Ramos (cell line): ENCODE data around the gene SLC51B.
"Not testable (repeated sequence)": the region's sequence is repeated elsewhere in the genome, so short reads cannot be mapped to it uniquely, and the experiment has no call there.

Experiments
- in situ Hi-C: fragments of 300-500 bp; cut with MboI; formaldehyde crosslinking; loops from one replicate; pipeline ENCODE4 v1.14.3; 2022; ENCODE audit warnings: low sequenced_read_pairs; ENCODE audit not compliant: unreplicated experiment

SLC51B gene

DNA sequence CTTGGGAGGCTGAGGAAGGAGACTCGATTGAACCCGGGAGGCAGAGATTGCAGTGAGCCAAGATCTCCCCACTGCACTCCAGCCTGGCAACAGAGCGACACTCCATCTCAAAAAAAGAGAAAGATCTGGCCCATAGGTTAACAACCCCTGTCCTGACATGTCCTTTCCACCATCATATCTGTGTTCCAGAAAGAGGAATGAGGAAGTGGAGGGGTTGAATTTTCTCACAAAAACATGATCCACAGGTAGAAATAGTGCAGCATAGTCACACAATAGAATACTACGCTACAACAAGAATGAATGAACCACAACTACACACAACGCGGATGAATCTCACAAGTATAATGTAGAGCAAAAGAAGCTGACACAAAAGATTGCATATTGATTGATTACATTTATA lies 4.7 kb upstream of the SLC51B start:
- in situ Hi-C loops = no loop called here

DNA sequence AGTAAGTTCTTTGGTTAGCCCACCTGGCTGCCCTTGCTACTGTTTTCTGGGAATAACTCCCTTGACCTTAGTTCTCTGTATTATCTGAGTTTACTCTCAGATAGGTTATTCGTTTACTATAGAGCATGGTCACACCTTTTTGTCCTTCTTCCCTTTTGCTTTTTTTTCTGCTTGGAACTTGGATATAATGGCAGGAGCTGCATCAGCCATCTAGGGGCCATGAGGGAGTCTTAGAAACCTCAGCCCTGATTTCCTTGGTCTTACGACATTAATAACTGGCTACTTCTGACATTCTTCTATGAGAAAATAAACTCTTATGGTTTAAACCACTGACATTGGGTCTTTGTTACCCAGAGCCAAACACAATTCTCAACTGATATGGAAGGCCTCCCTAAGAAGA lies 3.4 kb upstream of the SLC51B start:
- in situ Hi-C loops = no loop called here

DNA sequence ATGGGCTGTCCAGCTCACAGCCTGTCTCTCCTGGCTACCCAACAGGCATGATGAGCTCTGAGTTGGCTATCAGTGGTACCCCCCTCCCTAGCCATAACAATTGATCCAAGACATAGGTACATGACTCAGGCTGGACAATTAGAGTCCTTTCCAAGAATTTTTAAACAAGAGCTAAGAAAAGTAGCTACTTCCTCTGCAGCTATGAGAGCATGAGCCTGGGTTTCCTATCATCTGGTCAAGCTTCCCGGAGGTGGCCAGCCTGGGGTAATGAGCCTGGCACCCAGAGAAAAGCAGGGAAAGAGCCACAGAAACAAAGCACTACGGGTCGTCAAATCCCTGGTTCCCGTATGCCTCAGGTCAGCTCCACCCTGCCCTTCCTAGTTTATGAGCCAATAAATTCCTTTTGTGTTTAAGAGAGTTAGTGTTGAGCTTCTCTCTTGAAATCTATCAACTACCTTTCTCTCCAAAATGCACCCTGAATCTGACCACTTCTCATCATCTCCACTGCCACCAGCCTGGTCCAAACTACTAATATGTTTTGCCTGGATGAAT lies 2.3 kb upstream of the SLC51B start:
- in situ Hi-C loops = no loop called here

DNA sequence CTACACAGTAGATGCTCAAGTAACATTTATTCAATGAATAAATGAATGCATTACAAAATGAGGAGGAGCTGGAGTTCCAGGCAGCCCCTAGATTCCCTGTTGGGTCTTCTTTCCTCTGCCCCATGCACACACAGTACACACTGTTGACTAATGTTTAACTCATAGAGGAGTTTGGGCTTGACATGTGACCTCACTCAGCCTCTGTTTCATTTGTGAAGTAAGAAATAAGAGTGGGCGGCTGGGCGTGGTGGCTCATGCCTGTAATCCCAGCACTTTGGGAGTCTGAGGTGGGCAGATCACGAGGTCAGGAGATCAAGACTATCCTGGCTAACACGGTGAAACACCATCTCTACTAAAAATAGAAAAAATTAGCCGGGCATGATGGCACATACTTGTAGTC lies 969 bp upstream of the SLC51B start:
- in situ Hi-C loops = not testable (repeated sequence)

DNA sequence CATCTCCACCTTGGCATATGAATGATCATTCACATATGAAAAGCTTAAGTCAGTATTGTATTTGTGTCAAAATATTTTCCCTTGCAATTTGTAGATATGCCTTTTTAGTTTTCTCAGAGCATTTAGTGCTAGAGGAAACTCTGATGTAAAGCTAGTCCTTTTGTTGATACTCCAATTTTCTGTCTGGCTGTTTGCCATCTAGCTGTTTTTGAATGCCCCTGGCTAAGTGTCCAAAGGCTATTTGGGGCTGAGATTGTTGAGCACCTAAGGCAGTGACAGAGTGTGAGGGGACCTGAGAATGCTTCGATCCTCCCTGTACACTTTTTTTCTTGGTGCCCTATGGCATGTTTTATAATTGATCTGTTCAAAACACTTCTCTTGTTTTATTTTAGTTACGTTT lies 3.1 kb downstream of the SLC51B start:
- in situ Hi-C loops = no loop called here

DNA sequence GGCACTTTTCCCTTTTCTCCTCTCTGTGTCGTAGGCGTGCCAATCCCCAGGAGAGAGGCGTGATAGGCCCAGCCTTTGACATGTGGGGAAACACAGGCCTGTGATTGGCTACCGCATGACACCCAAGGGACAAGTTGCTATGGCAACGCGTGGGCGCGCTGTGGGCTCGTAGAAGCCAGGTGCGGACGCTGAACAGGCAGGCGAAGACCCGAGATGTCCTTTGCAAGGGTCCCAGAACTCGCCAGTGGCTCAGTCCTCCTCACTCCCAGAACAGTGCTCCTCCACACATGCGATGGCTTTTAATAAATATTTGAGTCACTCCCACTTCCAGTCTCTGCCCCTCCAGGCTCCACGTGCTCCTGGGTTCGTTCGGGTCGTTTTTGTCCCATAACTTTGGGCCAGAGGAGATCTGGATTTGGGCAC lies 4.2 kb downstream of the SLC51B start:
- in situ Hi-C loops = no loop called here

DNA sequence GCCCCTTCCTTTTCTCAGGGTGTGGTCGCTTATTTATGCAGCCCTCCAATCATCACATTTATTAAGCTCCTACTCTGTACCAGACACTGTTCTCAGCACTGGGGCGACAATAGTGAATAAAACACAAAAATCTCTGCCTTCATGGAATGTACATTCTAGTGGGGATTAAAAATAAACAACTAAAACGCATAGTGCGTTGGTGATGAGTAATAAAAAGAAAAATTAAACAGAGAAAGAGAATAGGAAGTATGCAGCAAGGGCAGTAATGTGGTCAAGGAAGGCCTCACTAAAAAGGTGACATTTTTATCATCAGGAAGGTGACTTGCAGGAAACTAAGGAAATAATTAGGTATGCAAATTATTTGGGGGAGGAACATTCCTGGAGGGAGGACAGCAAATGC lies 5.1 kb downstream of the SLC51B start:
- in situ Hi-C loops = loop anchor here (10.0 kb wide), 1 partner anchor 245 kb away; the partner anchor contains the start of gene RNU5A-1

DNA sequence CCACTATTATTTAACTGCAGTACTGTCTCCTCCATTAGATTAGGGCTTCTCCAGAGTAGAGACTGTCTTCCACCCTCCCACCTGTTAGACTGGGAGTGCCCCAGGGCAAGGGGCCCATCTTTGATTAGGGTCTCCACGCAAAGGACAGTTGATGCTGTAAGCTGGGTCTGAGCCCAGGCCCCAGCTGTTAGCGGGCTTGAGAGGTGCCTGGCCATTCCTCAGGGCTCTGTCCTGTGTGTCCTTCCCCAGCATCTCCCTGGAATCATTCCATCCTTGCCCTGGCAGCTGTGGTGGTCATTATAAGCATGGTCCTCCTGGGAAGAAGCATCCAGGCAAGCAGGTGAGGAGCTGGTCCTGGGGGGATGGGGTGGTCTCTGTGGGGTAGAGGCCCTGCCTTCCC lies 6.1 kb downstream of the SLC51B start:
- in situ Hi-C loops = loop anchor here (10.0 kb wide), 1 partner anchor 244 kb away; the partner anchor contains the start of gene RNU5A-1

DNA sequence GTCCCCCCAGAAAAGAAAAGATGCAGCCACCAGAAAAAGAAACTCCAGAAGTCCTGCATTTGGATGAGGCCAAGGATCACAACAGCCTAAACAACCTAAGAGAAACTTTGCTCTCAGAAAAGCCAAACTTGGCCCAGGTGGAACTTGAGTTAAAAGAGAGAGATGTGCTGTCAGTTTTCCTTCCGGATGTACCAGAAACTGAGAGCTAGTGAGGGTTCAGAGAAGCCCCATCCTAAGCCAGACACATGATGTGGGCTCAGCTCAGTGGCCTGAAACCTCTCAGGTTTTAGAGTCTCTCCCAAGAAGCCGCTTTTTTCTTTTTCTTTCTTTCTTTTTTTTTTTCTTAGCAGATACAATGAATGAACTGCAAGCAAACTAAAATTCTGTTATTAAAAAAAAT lies 7.8 kb downstream of the SLC51B start:
- in situ Hi-C loops = loop anchor here (10.0 kb wide), 1 partner anchor 242 kb away; the partner anchor contains the start of gene RNU5A-1

DNA sequence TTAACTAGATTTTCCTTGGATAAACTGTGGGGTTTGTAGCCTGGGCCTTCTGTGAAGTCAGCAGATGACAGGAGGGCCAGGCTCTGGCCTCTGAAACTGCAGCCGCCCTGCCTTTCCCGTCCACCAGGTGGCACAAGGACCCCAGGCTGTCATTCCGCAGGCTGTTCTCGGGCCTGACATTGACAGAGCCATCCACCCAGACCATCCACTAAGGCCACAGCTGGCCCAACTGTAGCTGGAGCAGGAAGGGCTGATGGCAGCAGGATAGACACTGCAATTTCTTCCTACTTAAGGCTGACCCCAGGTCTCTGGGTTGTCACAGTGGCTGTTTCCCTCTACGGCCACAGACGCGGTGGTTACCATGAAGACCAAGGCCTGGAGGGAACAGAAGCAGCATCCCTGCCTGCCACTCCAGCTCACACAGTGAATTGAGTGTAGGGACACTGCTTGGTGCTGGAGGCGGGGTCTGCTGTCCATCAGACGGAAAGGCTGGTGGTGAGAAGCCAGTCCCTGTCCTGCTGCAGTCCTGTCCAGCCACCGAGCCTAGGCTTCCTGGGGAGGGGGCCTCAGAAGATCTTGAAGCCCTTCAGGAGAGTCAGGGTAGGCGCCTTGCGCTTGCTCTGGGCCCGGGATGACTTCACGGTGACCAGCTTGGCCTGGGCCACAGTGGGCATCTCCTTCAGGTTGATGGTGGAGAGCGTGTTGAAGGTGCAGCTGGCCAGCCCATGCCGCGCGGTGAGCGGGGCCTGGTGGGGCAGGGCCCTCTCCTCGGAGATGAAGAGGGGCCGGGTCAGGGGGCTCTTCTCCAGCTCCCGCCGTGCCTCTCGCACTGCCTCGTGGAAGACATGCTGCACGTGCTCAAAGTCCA lies 9.4 kb downstream of the SLC51B start:
- in situ Hi-C loops = loop anchor here (10.0 kb wide), 1 partner anchor 240 kb away; the partner anchor contains the start of gene RNU5A-1

DNA sequence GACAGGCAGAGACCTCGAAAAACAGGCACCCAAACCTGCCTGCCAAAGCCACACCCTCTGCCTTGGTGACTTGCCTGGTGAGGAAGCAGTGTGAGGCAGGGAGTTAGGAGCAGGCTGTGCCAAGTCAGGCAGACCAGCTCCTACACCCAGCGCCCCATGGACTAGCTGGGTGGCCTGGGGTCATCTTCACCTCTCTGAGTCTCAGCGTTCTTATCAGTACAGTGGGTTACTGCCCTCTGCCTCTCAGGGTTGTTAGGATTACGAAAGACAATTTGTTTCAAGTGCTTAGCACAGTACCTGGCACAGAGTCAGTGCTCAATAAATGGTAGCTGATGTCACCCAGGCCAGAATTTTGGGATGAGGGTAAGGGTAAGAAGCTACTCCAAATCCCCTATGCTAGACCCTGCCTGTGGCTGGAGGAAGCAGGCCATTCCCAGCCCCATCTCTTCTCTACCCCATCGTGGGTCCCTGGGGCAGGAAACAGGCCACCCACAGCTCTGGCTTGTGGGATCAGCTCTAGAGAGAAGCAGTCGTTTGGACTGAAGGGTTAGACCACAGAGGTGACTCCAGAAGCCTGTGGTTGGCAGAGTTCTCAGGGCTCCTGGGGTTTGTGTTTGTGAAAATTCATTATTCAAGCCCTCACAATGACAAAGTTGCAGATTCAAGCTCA lies 10.1 kb downstream of the SLC51B start:
- in situ Hi-C loops = loop anchor here (10.0 kb wide), 1 partner anchor 239 kb away; the partner anchor contains the start of gene RNU5A-1

DNA sequence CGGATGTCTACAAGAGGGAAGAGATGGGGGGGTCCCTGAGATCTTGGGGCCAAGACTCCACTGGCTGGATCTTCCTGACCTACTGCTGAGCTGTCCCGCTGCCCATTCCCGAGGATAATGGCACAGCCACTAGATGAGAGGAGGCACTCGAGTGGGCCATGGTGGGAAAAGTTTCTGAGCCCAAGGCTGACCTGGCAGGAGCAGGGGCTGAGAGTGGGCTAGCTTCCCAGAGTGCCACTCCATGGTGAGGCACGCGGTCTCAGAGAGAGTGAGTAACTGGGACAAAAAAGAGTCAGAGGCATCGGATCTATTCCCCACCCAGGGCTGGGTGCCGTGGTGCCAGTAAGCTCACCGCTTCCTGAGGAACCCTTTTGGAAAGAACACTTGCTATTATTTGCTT lies 10.9 kb downstream of the SLC51B start:
- in situ Hi-C loops = loop anchor here (10.0 kb wide), 1 partner anchor 239 kb away; the partner anchor contains the start of gene RNU5A-1

DNA sequence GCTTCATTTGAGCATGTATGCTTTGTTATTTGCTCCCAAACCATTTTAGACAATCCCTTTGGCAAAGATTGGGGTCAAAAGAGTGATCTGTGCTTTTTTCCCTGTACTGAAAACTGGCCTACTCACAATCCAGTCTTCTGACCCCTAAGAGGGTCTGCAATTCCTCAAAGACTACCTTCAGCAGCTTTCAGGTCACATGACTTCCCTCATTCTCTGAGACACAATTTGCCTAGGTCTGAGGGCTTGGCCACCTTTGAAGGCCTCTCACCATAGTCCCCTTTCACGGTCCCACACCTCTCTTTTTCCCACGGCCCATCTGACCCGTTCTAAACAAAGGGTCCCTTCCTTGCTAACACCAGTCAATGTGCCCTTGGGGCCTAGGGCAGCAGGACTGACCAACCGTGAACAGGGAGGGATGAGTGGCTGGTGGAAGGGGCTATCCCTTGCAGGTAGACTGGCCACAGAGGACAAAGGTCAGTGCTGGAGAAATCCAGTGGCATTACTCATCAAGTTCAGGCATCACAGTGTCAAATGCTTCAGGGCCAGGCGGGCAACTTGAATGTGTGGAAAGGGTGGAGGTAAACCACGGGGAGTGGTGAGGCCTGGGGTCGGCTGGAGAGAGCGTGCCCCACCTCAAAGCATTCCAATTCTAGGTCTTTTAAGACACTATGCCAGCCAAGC lies 11.8 kb downstream of the SLC51B start:
- in situ Hi-C loops = loop anchor here (10.0 kb wide), 1 partner anchor 238 kb away; the partner anchor contains the start of gene RNU5A-1

DNA sequence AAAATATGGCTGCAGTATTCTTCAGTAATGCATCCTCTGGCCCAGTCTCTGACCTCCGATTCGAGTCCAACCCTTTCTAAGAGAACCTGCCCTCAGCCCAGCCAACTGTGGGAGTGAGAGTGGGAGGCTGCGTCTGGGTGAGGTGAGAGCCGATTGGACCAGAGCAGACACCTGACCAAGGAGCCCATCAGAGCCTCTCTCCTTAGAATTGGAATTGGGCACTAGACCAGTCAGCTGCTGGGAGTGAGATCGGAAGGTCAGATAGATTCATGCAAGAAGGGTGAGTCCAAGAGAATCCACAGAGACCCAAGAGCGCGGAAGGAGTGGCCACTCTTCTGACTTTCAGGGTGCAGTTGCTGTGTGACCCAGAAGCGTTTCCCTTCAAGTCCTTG lies 12.4 kb downstream of the SLC51B start:
- in situ Hi-C loops = loop anchor here (10.0 kb wide), 1 partner anchor 237 kb away; the partner anchor contains the start of gene RNU5A-1

DNA sequence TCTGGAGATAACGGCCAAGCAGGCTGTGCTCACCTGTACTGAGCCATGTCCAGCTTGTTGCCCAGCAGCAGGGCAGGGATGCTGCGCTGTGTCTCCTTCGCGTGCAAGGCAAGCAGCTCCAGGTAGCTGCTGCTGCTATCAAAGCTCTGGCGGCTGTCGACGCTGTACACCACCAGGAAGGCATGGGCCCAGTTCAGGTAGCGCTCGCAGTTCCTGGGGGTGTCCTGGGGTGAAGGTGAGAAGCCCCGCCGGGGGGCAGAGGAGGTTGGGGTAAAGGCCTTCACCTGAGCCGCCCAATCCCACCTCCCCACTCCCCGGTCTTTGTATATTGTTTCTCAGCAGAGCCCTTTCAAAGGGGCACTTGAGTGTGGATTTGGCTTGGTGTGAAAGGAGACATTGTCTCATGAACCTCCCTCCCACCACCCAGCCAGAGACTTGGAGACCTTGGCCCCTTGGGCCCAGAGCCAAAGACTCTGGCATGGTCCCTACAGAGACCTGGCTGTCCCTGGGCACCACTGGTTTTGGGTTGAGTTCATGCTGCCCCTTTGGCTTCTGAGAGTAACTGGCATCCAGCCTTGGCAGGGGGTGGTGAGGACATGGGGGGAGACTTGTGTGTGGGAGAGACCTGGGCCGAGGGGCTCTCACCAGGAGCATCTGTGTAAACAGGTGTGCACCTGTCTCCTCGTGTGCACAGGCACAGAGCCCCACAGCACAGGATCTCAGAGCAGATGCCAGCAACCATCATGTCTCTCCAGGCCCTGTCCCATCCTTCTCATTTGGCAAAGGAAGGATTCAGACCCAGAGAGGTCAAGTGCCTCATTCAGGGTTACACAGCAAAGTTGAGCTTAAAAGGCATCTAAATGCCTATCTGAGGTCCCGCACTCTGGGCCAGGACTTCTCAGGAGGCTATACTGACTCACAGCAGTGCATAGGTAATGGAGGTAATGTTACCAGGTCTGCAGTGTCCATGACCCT lies 13.5 kb downstream of the SLC51B start:
- in situ Hi-C loops = loop anchor here (10.0 kb wide), 1 partner anchor 236 kb away; the partner anchor contains the start of gene RNU5A-1

DNA sequence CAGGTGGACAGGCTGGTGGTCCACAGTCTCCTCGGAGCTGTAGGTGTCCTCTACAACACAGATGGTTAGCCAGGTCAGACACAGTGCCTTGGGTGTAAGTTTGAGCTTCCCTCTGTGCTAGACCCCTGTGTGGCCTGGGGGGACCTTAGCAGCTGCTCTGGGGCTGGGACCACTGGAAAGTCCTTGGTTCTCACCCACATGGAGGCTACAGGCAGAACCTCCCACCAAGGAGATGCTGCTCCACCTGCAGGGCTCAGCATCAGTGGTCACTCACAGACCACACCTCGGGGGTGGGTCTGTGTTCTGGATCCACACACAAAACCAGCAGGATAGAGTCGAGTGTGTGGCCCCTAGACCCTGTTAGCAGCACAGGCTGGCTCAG lies 14.2 kb downstream of the SLC51B start:
- in situ Hi-C loops = loop anchor here (10.0 kb wide), 1 partner anchor 235 kb away; the partner anchor contains the start of gene RNU5A-1

DNA sequence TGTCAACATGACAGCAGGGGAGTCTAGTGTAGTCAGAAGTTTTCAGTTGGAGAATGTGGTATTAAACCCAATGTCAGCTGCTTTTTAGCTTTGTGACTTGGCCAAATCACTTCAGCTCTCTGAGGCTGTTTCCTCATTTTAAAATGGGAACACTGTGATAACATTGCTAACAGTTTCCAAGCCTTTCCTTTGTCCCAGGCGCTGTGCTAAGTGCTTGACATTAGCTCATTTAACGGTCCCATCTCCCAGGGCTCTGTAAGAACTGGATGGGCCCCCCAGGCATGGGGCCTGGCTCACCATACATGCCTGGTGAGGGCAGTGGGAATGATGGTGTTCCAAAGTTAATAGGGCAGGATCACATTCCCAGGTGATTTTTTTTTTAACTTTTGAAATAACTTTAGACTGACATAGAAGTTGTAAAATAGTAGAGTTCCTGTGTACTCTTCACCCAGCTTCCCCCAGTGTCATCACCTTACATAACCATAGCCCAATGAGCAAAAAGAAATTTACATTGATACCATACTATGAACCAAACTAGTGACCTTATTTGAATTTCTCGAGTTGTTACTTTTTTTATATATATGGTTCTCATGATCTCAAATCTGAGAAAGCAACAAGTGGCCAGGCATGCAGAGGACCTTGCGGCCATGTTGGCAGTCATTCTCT lies 14.9 kb downstream of the SLC51B start:
- in situ Hi-C loops = loop anchor here (10.0 kb wide), 1 partner anchor 235 kb away; the partner anchor contains the start of gene RNU5A-1

DNA sequence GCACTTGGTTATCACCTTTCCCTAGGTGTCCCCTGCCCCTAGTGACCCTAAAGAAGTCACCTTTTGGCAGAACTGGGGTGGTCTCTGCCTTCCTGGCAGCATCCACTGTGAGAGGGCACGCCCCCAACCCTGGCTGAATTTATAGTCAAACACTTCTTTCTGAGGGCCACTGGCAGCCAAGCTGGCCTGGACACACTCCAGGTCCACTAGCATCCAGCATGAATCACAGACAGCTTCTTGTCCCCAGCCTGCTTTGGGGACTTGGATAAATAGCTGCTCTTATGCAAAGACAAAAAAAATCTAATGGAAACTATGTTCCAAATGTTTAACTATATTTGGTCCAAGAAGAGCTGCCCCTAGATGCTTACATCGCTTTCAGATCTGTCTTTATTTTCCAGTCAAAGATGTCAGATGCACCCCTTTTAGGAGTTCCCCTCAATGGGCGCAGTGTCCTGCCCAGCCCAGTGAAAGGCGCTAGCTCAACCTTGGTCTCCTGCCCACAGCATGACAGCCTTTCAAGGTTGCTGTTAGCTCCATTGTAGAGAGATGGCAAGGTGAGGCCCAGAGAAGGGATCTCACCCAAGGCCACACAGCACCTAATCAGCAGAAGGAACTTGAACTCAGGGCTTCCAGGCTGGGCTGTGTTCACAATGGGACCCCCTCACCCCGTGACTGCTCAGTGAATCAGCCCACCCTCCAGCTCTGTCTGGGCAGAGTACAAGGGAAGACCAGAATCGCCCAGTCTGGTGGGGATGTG lies 15.6 kb downstream of the SLC51B start:
- in situ Hi-C loops = no loop called here
